GM19193 (cell line): ENCODE results near the gene GUCD1.

Source experiments
- POLR2A ChIP-seq: IDR thresholded peaks from 4 replicates; pipeline ENCODE4 v1.6.1; 2011; ENCODE audit not compliant: insufficient read depth, insufficient read length; ENCODE audit errors: extremely low read depth

GUCD1 gene

GRCh38 chr22:24548812-24549211 lies 6.1 kb downstream of the GUCD1 start:
- TF ChIP-seq POLR2A: no peak

- TF ChIP-seq POLR2A: no peak
These were observed 11.2 kb downstream of the GUCD1 start for GRCh38 chr22:24543679-24544243.

- TF ChIP-seq POLR2A: no peak
These were observed 11.7 kb downstream of the GUCD1 start for GRCh38 chr22:24543185-24543601.

GRCh38 chr22:24542641-24543040 lies 12.3 kb downstream of the GUCD1 start:
- TF ChIP-seq POLR2A: no peak

- TF ChIP-seq POLR2A: no peak
These were observed 13.0 kb downstream of the GUCD1 start for GRCh38 chr22:24541681-24542515.

GRCh38 chr22:24540470-24540869 lies 14.5 kb downstream of the GUCD1 start:
- no peak for TF ChIP-seq POLR2A

- no peak for TF ChIP-seq POLR2A
These were observed 18.8 kb downstream of the GUCD1 start for GRCh38 chr22:24536089-24536488.

- TF ChIP-seq POLR2A: no peak
These were observed 19.6 kb downstream of the GUCD1 start for GRCh38 chr22:24535348-24535747.

- TF ChIP-seq POLR2A: no peak
These were observed 22.9 kb downstream of the GUCD1 start for GRCh38 chr22:24532075-24532474.

GRCh38 chr22:24529898-24530297 lies 25.0 kb downstream of the GUCD1 start:
- no peak for TF ChIP-seq POLR2A

GRCh38 chr22:24526191-24526590 lies 28.7 kb downstream of the GUCD1 start:
- TF ChIP-seq POLR2A: no peak

- TF ChIP-seq POLR2A: no peak
These were observed 29.4 kb downstream of the GUCD1 start for GRCh38 chr22:24525416-24526037.

GRCh38 chr22:24523873-24524272 lies 31.1 kb downstream of the GUCD1 start:
- TF ChIP-seq POLR2A: no peak

- TF ChIP-seq POLR2A: no peak
These were observed 33.1 kb downstream of the GUCD1 start for GRCh38 chr22:24521791-24522245.

GRCh38 chr22:24519496-24519895 lies 35.4 kb downstream of the GUCD1 start:
- TF ChIP-seq POLR2A: no peak
